H1 (cell line): Measurements from ENCODE around the gene A2ML1. TPM values are rescaled to one million over a fixed set of nuclear protein-coding genes. Genes with fewer than 3 reads are reported as not detected.
"Not testable (repeated sequence)": the region's sequence is repeated elsewhere in the genome, so short reads cannot be mapped to it uniquely, and the experiment has no call there.

Source experiments
- CTCF ChIA-PET: fragments of 300-600 bp; sonication (Branson Sonifier 250); formaldehyde crosslinking; loops from one replicate; lab custom pipeline; 2021; ENCODE audit not compliant: partially characterized antibody; lab: Charles Lee
- POLR2A ChIA-PET: fragments of 300-600 bp; sonication (Branson Sonifier 250); formaldehyde crosslinking; loops from one replicate; lab custom pipeline; 2021; ENCODE audit warnings: inconsistent platforms; ENCODE audit not compliant: partially characterized antibody; lab: Charles Lee
- DNase-seq, 2 experiments: peaks; one replicate each; pipeline versions ENCODE4 v3.0.0 to v3.0.0-alpha.2; 2010 to 2022; ENCODE audit warnings: low spot score in 2 of 2, low read depth in 1 of 2, mixed read lengths in 1 of 2
- FAIRE-seq: peaks from 2 replicates; lab custom pipeline; 2011; peaks lifted over from hg19 to GRCh38; lab: Jason Lieb, UNC
- H2AFZ ChIP-seq: 2 replicates; pipeline ENCODE4 v1.8.1; 2012; ENCODE audit warnings: low read length, inconsistent platforms
- H2AK5ac ChIP-seq: 2 replicates; pipeline ENCODE4 v1.6.1; 2013; ENCODE audit warnings: low read depth, low read length
- H2BK120ac ChIP-seq: replicated peaks from 2 replicates; pipeline ENCODE3; 2013; ENCODE audit warnings: low read depth, low read length, inconsistent platforms
- H2BK12ac ChIP-seq: 2 replicates; pipeline ENCODE4 v1.6.1; 2013; ENCODE audit warnings: low read depth, low read length
- H2BK15ac ChIP-seq: 2 replicates; pipeline ENCODE4 v1.6.1; 2013; ENCODE audit warnings: low read length
- H2BK20ac ChIP-seq: 2 replicates; pipeline ENCODE4 v1.6.1; 2013; ENCODE audit warnings: low read length
- H2BK5ac ChIP-seq: 2 replicates; pipeline ENCODE4 v1.6.1; 2013; ENCODE audit warnings: low read depth, low read length
- H3K14ac ChIP-seq: 2 replicates; pipeline ENCODE4 v1.6.1; 2013; ENCODE audit warnings: inconsistent platforms; ENCODE audit not compliant: insufficient read length
- H3K18ac ChIP-seq: 2 replicates; pipeline ENCODE4 v1.6.1; 2013; ENCODE audit warnings: low read length; ENCODE audit errors: extremely low read depth
- H3K23ac ChIP-seq: 2 replicates; pipeline ENCODE4 v1.6.1; 2013; ENCODE audit warnings: inconsistent platforms; ENCODE audit not compliant: insufficient read length
- H3K23me2 ChIP-seq: 2 replicates; pipeline ENCODE4 v1.6.1; 2013; ENCODE audit warnings: low read depth, low read length
- H3K27ac ChIP-seq: 2 replicates; pipeline ENCODE4 v1.6.1; 2011; ENCODE audit warnings: low read depth, low read length, inconsistent platforms
- H3K27me3 ChIP-seq, 4 experiments: replicated peaks in 1 of 4; 1 replicate in 1 of 4; 2 replicates in 3 of 4; pipeline versions ENCODE4 v1.6.1 to v1.8.1; 2011 to 2013; ENCODE audit warnings: low read length in 3 of 4, mild to moderate bottlenecking in 3 of 4, inconsistent platforms in 2 of 4, mixed read lengths in 2 of 4, moderate library complexity in 1 of 4; ENCODE audit not compliant: control insufficient read depth in 3 of 4, insufficient read depth in 3 of 4; ENCODE audit errors: extremely low read depth in 1 of 4
- H3K36me3 ChIP-seq, 4 experiments: 2 replicates each; pipeline versions ENCODE4 v1.6.1 to v1.8.1; 2011 to 2013; ENCODE audit warnings: mild to moderate bottlenecking in 4 of 4, low read length in 3 of 4, moderate library complexity in 2 of 4, control low read depth in 1 of 4, inconsistent platforms in 1 of 4; ENCODE audit not compliant: insufficient read depth in 4 of 4, control insufficient read depth in 2 of 4
- H3K4ac ChIP-seq: replicated peaks from 2 replicates; pipeline ENCODE3; 2013; ENCODE audit warnings: low read length, low read depth, mixed read lengths, inconsistent platforms; ENCODE audit not compliant: insufficient read length
- H3K4me1 ChIP-seq, 4 experiments: replicated peaks in 1 of 4; 1 replicate in 1 of 4; 2 replicates in 3 of 4; pipeline versions ENCODE4 v1.6.1 to v1.8.1; 2011 to 2013; ENCODE audit warnings: low read length in 3 of 4, inconsistent platforms in 2 of 4, mixed read lengths in 1 of 4; ENCODE audit not compliant: insufficient read depth in 4 of 4, control insufficient read depth in 3 of 4
- H3K4me2 ChIP-seq, 2 experiments: 2 replicates each; pipeline versions ENCODE4 v1.6.1 to v1.8.1; 2011 to 2013; ENCODE audit warnings: low read depth in 2 of 2, low read length in 2 of 2, control low read depth in 1 of 2, inconsistent platforms in 1 of 2, mild to moderate bottlenecking in 1 of 2; ENCODE audit not compliant: insufficient read depth in 1 of 2
- H3K4me3 ChIP-seq, 4 experiments: fragments of 200-600, 300-600 bp in 1 of 4; sonication (generic), shearing (Covaris generic), sonication (Bioruptor Twin) in 1 of 4; 2 replicates each; pipeline versions ENCODE4 v1.5.1 to v1.8.1; 2011 to 2016; ENCODE audit warnings: low read length in 4 of 4, low read depth in 3 of 4, control low read depth in 2 of 4, inconsistent platforms in 2 of 4, mild to moderate bottlenecking in 2 of 4, mixed read lengths in 1 of 4, moderate library complexity in 1 of 4; ENCODE audit not compliant: insufficient read depth in 2 of 4; ENCODE audit errors: extremely low read depth in 1 of 4
- H3K56ac ChIP-seq: replicated peaks from 2 replicates; pipeline ENCODE3; 2013; ENCODE audit warnings: low read depth, mild to moderate bottlenecking, mixed read lengths, low read length, inconsistent platforms; ENCODE audit not compliant: insufficient read length
- H3K79me1 ChIP-seq: 2 replicates; pipeline ENCODE4 v1.6.1; 2013; ENCODE audit warnings: low read depth, low read length, control low read depth
- H3K79me2 ChIP-seq, 2 experiments: 2 replicates each; pipeline versions ENCODE4 v1.6.1 to v1.8.1; 2012 to 2013; ENCODE audit warnings: low read length in 2 of 2, mild to moderate bottlenecking in 2 of 2, inconsistent platforms in 1 of 2; ENCODE audit not compliant: insufficient read depth in 2 of 2, control insufficient read depth in 1 of 2
- H3K9ac ChIP-seq, 4 experiments: replicated peaks in 1 of 4; 1 replicate in 1 of 4; 2 replicates in 3 of 4; pipeline versions ENCODE4 v1.6.1 to v1.8.1; 2011 to 2013; ENCODE audit warnings: low read depth in 3 of 4, low read length in 3 of 4, control low read depth in 2 of 4, mild to moderate bottlenecking in 2 of 4, moderate library complexity in 2 of 4, inconsistent platforms in 1 of 4; ENCODE audit errors: extremely low read depth in 1 of 4
- H3K9me3 ChIP-seq, 2 experiments: 2 replicates each; pipeline versions ENCODE4 v1.6.1 to v1.8.1; 2012 to 2013; ENCODE audit warnings: mild to moderate bottlenecking in 2 of 2, moderate library complexity in 2 of 2, control low read depth in 1 of 2, inconsistent platforms in 1 of 2, low read depth in 1 of 2, low read length in 1 of 2, mixed read lengths in 1 of 2; ENCODE audit not compliant: insufficient read depth in 2 of 2
- H4K20me1 ChIP-seq, 2 experiments: replicated peaks in 1 of 2; 2 replicates each; pipeline versions ENCODE3 to v1.8.1; 2011 to 2013; ENCODE audit warnings: inconsistent platforms in 2 of 2, low read length in 2 of 2, mild to moderate bottlenecking in 1 of 2; ENCODE audit not compliant: insufficient read depth in 2 of 2, control insufficient read depth in 1 of 2
- H4K5ac ChIP-seq: 2 replicates; pipeline ENCODE4 v1.6.1; 2013; ENCODE audit warnings: low read length, low read depth, mixed read lengths, inconsistent platforms; ENCODE audit not compliant: insufficient read length
- H4K8ac ChIP-seq: 2 replicates; pipeline ENCODE4 v1.8.0; 2013; ENCODE audit warnings: mild to moderate bottlenecking, moderate library complexity, low read length, inconsistent platforms; ENCODE audit not compliant: insufficient read depth; ENCODE audit errors: extremely low read depth
- H4K91ac ChIP-seq: replicated peaks from 2 replicates; pipeline ENCODE3; 2013; ENCODE audit warnings: low read length, mixed read lengths, inconsistent platforms; ENCODE audit not compliant: insufficient read length
- WGBS, 2 experiments: shearing (Covaris generic) in 1 of 2; methylation state at CpG; one replicate each; pipeline versions ENCODE4 v1.1.6 to v1.1.7; 2013 to 2015; ENCODE audit warnings: low lambda C conversion rate in 2 of 2, mixed read lengths in 2 of 2, inconsistent platforms in 1 of 2, low coverage in 1 of 2, missing lambda C conversion rate in 1 of 2; ENCODE audit not compliant: insufficient replicate concordance in 2 of 2, insufficient coverage in 1 of 2, insufficient read length in 1 of 2; ENCODE audit errors: extremely low coverage in 1 of 2, missing lambda C conversion rate in 1 of 2; 5-methylcytosine and 5-hydroxymethylcytosine counted together
- polyA plus RNA-seq, 7 experiments: library from polyadenylated mRNA; depleted of rRNA in 3 of 7; stranded (reverse) in 5 of 7; unstranded in 2 of 7; fragments of >200 nt in 5 of 7; fragments of 200-250 nt in 2 of 7; gene quantifications; 1 replicate in 5 of 7; 2 replicates in 1 of 7; 4 replicates in 1 of 7; pipeline versions ENCODE4 v1.2.1 to v1.2.3, GENCODE V29; 2011 to 2013; ENCODE audit warnings: missing spikeins in 2 of 7, mixed read lengths in 2 of 7
- total RNA-seq: library from RNA; stranded (reverse); fragmentation: NEBNext Ultra II Directional; extraction: Animal tissue kit (Norgen Biotek cat#: 25700); gene quantifications from 2 replicates; pipeline ENCODE4 v1.2.1, GENCODE V29; 2021

A2ML1 gene
- total and polyA plus RNA-seq, 2 of the 8 experiments (the other 6 are each of a cell fraction or from before 2014, with no cell fraction given) = 10.2 to 10.3 TPM

- H3K14ac ChIP-seq, H3K9me3 ChIP-seq, H3K27me3 ChIP-seq, H2BK120ac ChIP-seq, H2AFZ ChIP-seq, H3K79me2 ChIP-seq, H4K8ac ChIP-seq, H3K27ac ChIP-seq, H2AK5ac ChIP-seq, H2BK20ac ChIP-seq, H3K23me2 ChIP-seq, H3K23ac ChIP-seq, H4K5ac ChIP-seq, H4K91ac ChIP-seq, FAIRE-seq, H2BK15ac ChIP-seq, H3K18ac ChIP-seq, H3K56ac ChIP-seq, H3K79me1 ChIP-seq, H3K4ac ChIP-seq, H4K20me1 ChIP-seq, CTCF ChIA-PET, H3K36me3 ChIP-seq, H3K9ac ChIP-seq: not testable (repeated sequence)
- POLR2A ChIA-PET = interaction anchor here (0.6 kb wide), 1 partner anchor 24 kb away, joined by 3 read pairs; no protein-coding TSS in a partner anchor
- Histone ChIP-seq H3K4me2 (peak overlapping the region in 1 of 2 experiments; percentile 50; a peak in 1 of 4 replicates), H3K4me1 (peaks cover 0 to 12% (median 1%) of the 10 kb centered on the region in 4 experiments; a peak in 3 of 7 replicates), H2BK12ac (peak overlapping the region; percentile 50; the same call in 1 of the 2 replicates), H2BK5ac (peak overlapping the region; percentile 83; the same call in 1 of the 2 replicates), H3K4me3 (peak overlapping the region in 1 of 4 experiments; percentile 20; a peak in 1 of 8 replicates)
- 87% methylated on average over 11 of the region's 11 CpGs; no CpG with 5 or more reads in 1 of the 2 experiments for WGBS, 2 experiments
- DNase-seq = peak in 1 of 2 experiments; percentile 36
These were observed 16.9 kb upstream of the A2ML1 start for GRCh38 chr12:8805487-8805886.

- H3K27ac ChIP-seq, FAIRE-seq, H2AK5ac ChIP-seq, CTCF ChIA-PET, H4K20me1 ChIP-seq, H3K36me3 ChIP-seq, H3K56ac ChIP-seq, H3K9me3 ChIP-seq, H3K4ac ChIP-seq, H3K79me1 ChIP-seq, H3K23me2 ChIP-seq, H3K23ac ChIP-seq, H2BK15ac ChIP-seq, H4K5ac ChIP-seq, H3K18ac ChIP-seq, H2BK20ac ChIP-seq, H3K9ac ChIP-seq, H2AFZ ChIP-seq, H3K4me3 ChIP-seq, H3K79me2 ChIP-seq, H3K27me3 ChIP-seq, H2BK120ac ChIP-seq, H2BK12ac ChIP-seq, H4K91ac ChIP-seq, H3K14ac ChIP-seq: not testable (repeated sequence)
- Histone ChIP-seq H3K4me1 (peaks cover 0 to 12% (median 1%) of the 10 kb centered on the region in 4 experiments; a peak in 3 of 7 replicates), H2BK5ac (peak overlapping the region; percentile 66; the same call in 1 of the 2 replicates), H4K8ac (peak overlapping the region; percentile 25; the same call in 1 of the 2 replicates), H3K4me2 (peak overlapping the region in 1 of 2 experiments; percentile 50; a peak in 1 of 4 replicates)
- WGBS, 2 experiments = 88% methylated on average over 11 of the region's 11 CpGs; no CpG with 5 or more reads in 1 of the 2 experiments
- peak in 1 of 2 experiments; percentile 43 for DNase-seq
- POLR2A ChIA-PET = interaction anchor here (0.6 to 1.6 kb wide), 4 partner anchors 10 to 132 kb away, joined by 3 to 9 read pairs (median 3); no protein-coding TSS in a partner anchor
These were observed 15.3 kb upstream of the A2ML1 start for GRCh38 chr12:8807084-8807483.
